Purkinje cell (primary cell): ENCODE measurements around the gene SNRNP35. TPM values are rescaled to one million over a fixed set of nuclear protein-coding genes. Genes with fewer than 3 reads are reported as not detected.

Experiments
- polyA plus RNA-seq: library from polyadenylated mRNA; unstranded; fragments of >200 nt; fragmentation: Nextera tagmentation; gene quantifications from 2 replicates; pipeline ENCODE4 v1.2.1, GENCODE V29; 2014

Gene SNRNP35
- polyA plus RNA-seq: 48.6 and 58.7 TPM in 2 replicates

DNA sequence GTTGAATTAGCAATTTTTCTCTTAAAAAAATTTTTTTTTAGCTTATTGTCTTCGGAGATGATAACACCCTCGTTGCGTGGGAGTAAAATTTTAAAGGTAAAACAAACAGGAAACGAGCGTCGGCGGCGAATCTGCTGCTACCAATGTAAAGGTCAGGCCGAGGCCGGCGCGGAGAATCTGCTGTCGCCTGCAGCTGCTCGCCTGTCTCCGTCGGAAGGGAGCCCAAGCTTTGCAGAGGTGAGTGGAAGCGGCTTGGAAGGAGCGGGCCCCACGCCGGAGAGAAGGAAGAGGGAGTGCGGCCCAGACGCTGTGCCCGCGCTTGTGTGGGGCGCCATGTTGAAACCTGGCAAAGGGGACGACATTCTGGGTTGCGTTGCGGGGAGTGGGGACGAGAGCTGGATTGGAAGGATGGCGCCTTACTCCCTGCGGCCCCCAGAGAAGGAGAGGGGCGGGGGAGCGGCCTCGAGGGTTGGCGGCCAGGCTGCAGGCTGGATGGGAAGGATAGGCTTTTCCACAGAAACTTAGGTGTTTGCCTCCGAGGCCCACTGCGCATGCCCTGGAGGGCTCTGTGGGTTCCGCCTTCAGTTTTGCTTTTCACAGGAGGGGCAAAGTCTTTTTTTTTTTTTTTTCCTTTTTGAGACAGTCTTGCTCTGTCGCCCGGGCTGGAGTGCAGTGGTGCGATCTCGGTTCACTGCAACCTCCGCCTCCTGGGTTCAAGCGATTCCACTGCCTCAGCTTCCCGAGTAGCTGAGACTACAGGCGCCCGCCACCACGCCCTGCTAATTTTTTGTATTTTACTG is at the start of gene SNRNP35:
Gene SNRNP35 (plus strand): TSS at position 160 of the 800 bp plus-strand sequence. CDS start 7,402 bp downstream, outside the sequence.

DNA sequence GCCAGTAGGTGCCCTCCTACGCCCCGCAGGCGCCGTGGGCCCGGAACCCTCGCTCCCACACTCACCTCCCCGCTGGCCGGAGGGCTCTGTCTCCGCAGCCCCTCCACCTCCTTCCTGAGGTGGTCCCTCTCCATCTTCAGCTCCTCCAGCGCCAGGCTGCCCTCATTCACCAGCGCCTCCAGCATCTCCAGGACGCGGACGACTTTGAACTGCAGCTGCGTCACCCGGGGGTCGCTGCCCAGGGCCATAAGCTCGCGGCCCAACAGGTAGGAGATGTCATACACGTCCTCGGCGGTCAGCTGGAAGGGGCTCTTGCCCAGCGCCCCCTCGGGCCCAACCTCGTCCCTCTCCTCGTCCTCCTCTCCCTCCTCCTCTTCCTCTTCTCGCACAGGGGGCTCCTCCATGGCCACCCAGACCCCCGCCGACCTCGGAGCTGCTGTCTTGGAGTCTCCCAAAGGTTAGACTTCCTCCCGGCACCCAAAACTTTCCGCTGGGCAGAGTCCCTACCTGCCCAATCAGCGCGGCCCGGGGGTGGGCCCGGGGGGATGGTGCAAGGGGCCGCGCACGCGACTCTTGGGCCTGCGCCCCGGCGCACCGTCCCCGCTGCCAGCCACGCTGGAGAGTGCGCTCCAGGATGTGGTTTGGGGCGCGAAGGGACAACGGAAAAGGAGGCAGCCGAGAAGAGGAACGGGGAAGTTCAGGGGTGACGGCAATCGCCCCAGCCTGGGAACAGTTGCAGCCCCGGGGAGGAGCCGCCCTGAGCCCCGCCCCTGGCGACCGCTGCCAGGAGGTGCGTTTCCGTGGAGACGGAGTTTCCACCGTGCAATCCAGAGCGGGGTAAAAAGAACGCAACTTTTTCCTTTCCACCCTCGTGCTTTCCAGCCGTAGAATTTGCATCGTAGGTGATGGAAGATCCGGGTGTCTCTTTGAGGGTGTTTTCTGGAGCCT is 21.6 kb upstream of the SNRNP35 start, which contains the start of gene RILPL2:
Gene RILPL2 (minus strand): TSS at position 668 of the 948 bp plus-strand sequence. CDS start 264 bp downstream, at position 404.

Other genes starting within 250 kb of the SNRNP35 start
- gene MPHOSPH9, start 225.0 kb upstream of the SNRNP35 start, polyA plus RNA-seq: 12.4 and 18.9 TPM in 2 replicates
- 18.0 and 24.9 TPM in 2 replicates for gene MTRFR, start 224.7 kb upstream of the SNRNP35 start, polyA plus RNA-seq
- 60.0 and 90.9 TPM in 2 replicates for gene CDK2AP1, start 186.3 kb upstream of the SNRNP35 start, polyA plus RNA-seq
- gene SBNO1, start 93.3 kb upstream of the SNRNP35 start, polyA plus RNA-seq: 13.4 and 20.8 TPM in 2 replicates
- 3.1 and 5.3 TPM in 2 replicates for gene KMT5A, start 74.0 kb upstream of the SNRNP35 start, polyA plus RNA-seq
- 0.15 and 0.90 TPM in 2 replicates for gene RILPL2, start 21.5 kb upstream of the SNRNP35 start, polyA plus RNA-seq
- 0.50 and 6.8 TPM in 2 replicates for gene RILPL1, start 75.6 kb downstream of the SNRNP35 start, polyA plus RNA-seq
- 121 and 146 TPM in 2 replicates for gene TMED2, start 126.4 kb downstream of the SNRNP35 start, polyA plus RNA-seq
- gene DDX55, start 144.0 kb downstream of the SNRNP35 start, polyA plus RNA-seq: 5.2 and 11.7 TPM in 2 replicates
- gene EIF2B1, start 175.5 kb downstream of the SNRNP35 start, polyA plus RNA-seq: 17.0 and 17.3 TPM in 2 replicates
- 13.9 and 17.2 TPM in 2 replicates for gene GTF2H3, start 175.7 kb downstream of the SNRNP35 start, polyA plus RNA-seq
- 0.98 and 2.4 TPM in 2 replicates for gene TCTN2, start 213.0 kb downstream of the SNRNP35 start, polyA plus RNA-seq